ENCODE data around the gene TUBA3E.
"Not testable (repeated sequence)": the region's sequence is repeated elsewhere in the genome, so short reads cannot be mapped to it uniquely, and the experiment has no call there.

DNA sequence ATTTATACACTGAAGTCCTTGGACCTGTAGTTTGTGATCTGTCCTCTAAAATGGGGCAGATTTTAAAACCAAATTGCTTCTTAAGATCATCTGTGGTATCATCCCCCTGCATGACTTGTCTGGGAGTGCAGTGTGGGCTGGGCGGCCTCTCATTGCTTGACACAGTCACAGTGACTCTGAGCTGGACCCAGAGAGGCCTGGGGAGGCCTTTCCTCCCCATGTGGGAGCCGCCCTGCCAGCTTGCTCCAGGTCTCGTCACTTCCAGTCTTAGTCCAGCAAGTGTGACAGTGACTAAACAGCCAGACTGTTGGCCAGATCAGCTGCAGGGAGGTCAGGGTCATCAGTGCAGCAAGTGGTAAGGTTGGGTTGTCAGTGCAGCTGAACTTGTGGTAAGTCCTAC lies 4.9 kb upstream of the TUBA3E start:
- TF ChIP-seq, protein P1, sequence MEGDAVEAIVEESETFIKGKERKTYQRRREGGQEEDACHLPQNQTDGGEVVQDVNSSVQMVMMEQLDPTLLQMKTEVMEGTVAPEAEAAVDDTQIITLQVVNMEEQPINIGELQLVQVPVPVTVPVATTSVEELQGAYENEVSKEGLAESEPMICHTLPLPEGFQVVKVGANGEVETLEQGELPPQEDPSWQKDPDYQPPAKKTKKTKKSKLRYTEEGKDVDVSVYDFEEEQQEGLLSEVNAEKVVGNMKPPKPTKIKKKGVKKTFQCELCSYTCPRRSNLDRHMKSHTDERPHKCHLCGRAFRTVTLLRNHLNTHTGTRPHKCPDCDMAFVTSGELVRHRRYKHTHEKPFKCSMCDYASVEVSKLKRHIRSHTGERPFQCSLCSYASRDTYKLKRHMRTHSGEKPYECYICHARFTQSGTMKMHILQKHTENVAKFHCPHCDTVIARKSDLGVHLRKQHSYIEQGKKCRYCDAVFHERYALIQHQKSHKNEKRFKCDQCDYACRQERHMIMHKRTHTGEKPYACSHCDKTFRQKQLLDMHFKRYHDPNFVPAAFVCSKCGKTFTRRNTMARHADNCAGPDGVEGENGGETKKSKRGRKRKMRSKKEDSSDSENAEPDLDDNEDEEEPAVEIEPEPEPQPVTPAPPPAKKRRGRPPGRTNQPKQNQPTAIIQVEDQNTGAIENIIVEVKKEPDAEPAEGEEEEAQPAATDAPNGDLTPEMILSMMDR (IDR thresholded peaks at IDR 0.05) = not testable (repeated sequence)
- not testable (repeated sequence) for TF ChIP-seq POLR2A (IDR thresholded peaks at IDR 0.05)
